ENCODE measurements around the gene CREBBP.
A peak's percentile ranks its signal among the peaks of the same experiment; 100 is the strongest.
"Not testable (repeated sequence)": the region's sequence is repeated elsewhere in the genome, so short reads cannot be mapped to it uniquely, and the experiment has no call there.

Gene CREBBP

GRCh38 chr16:3726021-3726687 lies 154.4 kb downstream of the CREBBP start:
- DNase-seq (ENCODE audit: extremely low spot score, insufficient read length, low read depth): no peak
- FAIRE-seq: no peak

GRCh38 chr16:3725276-3725675 lies 155.2 kb downstream of the CREBBP start:
- FAIRE-seq (no peak), DNase-seq (ENCODE audit: extremely low spot score, insufficient read length, low read depth) (no peak)

- no peak for FAIRE-seq
Measured at GRCh38 chr16:3722508-3722907, 158.0 kb downstream of the CREBBP start.

GRCh38 chr16:3720418-3720817 lies 160.1 kb downstream of the CREBBP start:
- DNase-seq (ENCODE audit: extremely low spot score, insufficient read length, low read depth) (no peak), FAIRE-seq (no peak)

More at GRCh38 chr16:3722508-3722907, 158.0 kb downstream of the CREBBP start:
- DNase-seq (ENCODE audit: extremely low spot score, insufficient read length, low read depth): no peak

GRCh38 chr16:3718628-3719027 lies 161.9 kb downstream of the CREBBP start:
- no peak for DNase-seq (ENCODE audit: extremely low spot score, insufficient read length, low read depth)
- no peak for FAIRE-seq

- DNase-seq (ENCODE audit: extremely low spot score, insufficient read length, low read depth) (no peak), FAIRE-seq (no peak)
Measured at GRCh38 chr16:3718019-3718391, 162.5 kb downstream of the CREBBP start.

GRCh38 chr16:3717235-3718018 lies 163.1 kb downstream of the CREBBP start, which contains the start of gene TRAP1:
Gene TRAP1 (minus strand): TSS chr16:3717524. CDS start chr16:3717508, 16 bp downstream.
- FAIRE-seq (peak; percentile 86), DNase-seq (ENCODE audit: extremely low spot score, insufficient read length, low read depth) (peak; percentile 94)

- DNase-seq (ENCODE audit: extremely low spot score, insufficient read length, low read depth) (peak; percentile 9), FAIRE-seq (no peak)
Measured at GRCh38 chr16:3716831-3717234, 163.7 kb downstream of the CREBBP start.

GRCh38 chr16:3715430-3715829 lies 165.1 kb downstream of the CREBBP start:
- no peak for DNase-seq (ENCODE audit: extremely low spot score, insufficient read length, low read depth)
- no peak for FAIRE-seq

- not testable (repeated sequence) for DNase-seq (ENCODE audit: extremely low spot score, insufficient read length, low read depth); FAIRE-seq
Measured at GRCh38 chr16:3714378-3714777, 166.1 kb downstream of the CREBBP start.

GRCh38 chr16:3713587-3714242 lies 166.8 kb downstream of the CREBBP start:
- DNase-seq (ENCODE audit: extremely low spot score, insufficient read length, low read depth): no peak
- FAIRE-seq: no peak

- DNase-seq (ENCODE audit: extremely low spot score, insufficient read length, low read depth) (no peak), FAIRE-seq (no peak)
Measured at GRCh38 chr16:3712861-3713372, 167.6 kb downstream of the CREBBP start.

- FAIRE-seq (no peak), DNase-seq (ENCODE audit: extremely low spot score, insufficient read length, low read depth) (no peak)
Measured at GRCh38 chr16:3706253-3707012, 174.1 kb downstream of the CREBBP start.

- FAIRE-seq (no peak), DNase-seq (ENCODE audit: extremely low spot score, insufficient read length, low read depth) (no peak)
Measured at GRCh38 chr16:3702082-3702481, 178.4 kb downstream of the CREBBP start.

GRCh38 chr16:3701531-3701930 lies 179.0 kb downstream of the CREBBP start:
- FAIRE-seq (no peak), DNase-seq (ENCODE audit: extremely low spot score, insufficient read length, low read depth) (no peak)

- DNase-seq (ENCODE audit: extremely low spot score, insufficient read length, low read depth) (no peak), FAIRE-seq (no peak)
Measured at GRCh38 chr16:3698941-3699340, 181.6 kb downstream of the CREBBP start.

- FAIRE-seq (no peak), DNase-seq (ENCODE audit: extremely low spot score, insufficient read length, low read depth) (no peak)
Measured at GRCh38 chr16:3696425-3697218, 183.9 kb downstream of the CREBBP start.

GRCh38 chr16:3695610-3696369 lies 184.7 kb downstream of the CREBBP start:
- FAIRE-seq (no peak), DNase-seq (ENCODE audit: extremely low spot score, insufficient read length, low read depth) (no peak)
